Measurements from ENCODE around the gene REP15.

- TF ChIP-seq JUN (CRISPR knock-in tag; IDR thresholded peaks at IDR 0.05): no peak
- TF ChIP-seq MLX (CRISPR knock-in tag; IDR thresholded peaks at IDR 0.05): no peak
- TF ChIP-seq KAT7 (CRISPR knock-in tag; IDR thresholded peaks at IDR 0.05; ENCODE audit: borderline replicate concordance): no peak
Observed at GRCh38 chr12:27674989-27675388, 21.3 kb upstream of the REP15 start.

Data from WTC11 (cell line).